HEK293 (cell line): Measurements from ENCODE around the gene PEPD.

Experiments
- CTCF ChIA-PET: fragments of 350-600 bp; formaldehyde crosslinking; extraction: SDS; loops from one replicate; lab custom pipeline; 2021; ENCODE audit warnings: antibody characterized with exemption; lab: Yijun Ruan, JAX
- POLR2A ChIA-PET: fragments of 300-600 bp; formaldehyde crosslinking; extraction: SDS; loops from one replicate; lab custom pipeline; 2020; ENCODE audit warnings: antibody characterized with exemption, inconsistent platforms; lab: Yijun Ruan, JAX
- H3K27ac ChIP-seq: fragments of 200-500 bp; sonication (Bioruptor generic); 2 replicates; pipeline ENCODE4 v1.5.1; 2014; ENCODE audit warnings: low read depth, low read length, control low read depth, inconsistent platforms; ENCODE audit errors: extremely low read depth
- H3K36me3 ChIP-seq, 2 experiments: fragments of 200-500 bp in 1 of 2; sonication (Bioruptor generic) in 1 of 2; 1 replicate in 1 of 2; 2 replicates in 1 of 2; pipeline ENCODE4 v1.5.1; 2014 to 2017; ENCODE audit warnings: inconsistent platforms in 2 of 2, low read length in 2 of 2; ENCODE audit not compliant: control insufficient read depth in 2 of 2, insufficient read depth in 1 of 2
- H3K4me1 ChIP-seq: fragments of 200-500 bp; sonication (Bioruptor generic); 2 replicates; pipeline ENCODE4 v1.5.1; 2014; ENCODE audit warnings: mild to moderate bottlenecking, low read length, inconsistent platforms; ENCODE audit not compliant: control insufficient read depth, insufficient read depth
- H3K4me3 ChIP-seq: 2 replicates; pipeline ENCODE4 v1.5.1; 2011; ENCODE audit warnings: low read depth, mild to moderate bottlenecking, control low read depth, low read length, moderate library complexity
- H3K9me3 ChIP-seq: fragments of 200-500 bp; sonication (Bioruptor generic); 2 replicates; pipeline ENCODE4 v1.5.1; 2014; ENCODE audit warnings: low read depth, low read length, inconsistent platforms; ENCODE audit not compliant: control insufficient read depth, insufficient read depth
- BCL11A ChIP-seq: fragments of 450-650 bp; formaldehyde crosslinking; IDR thresholded peaks from 2 replicates; pipeline ENCODE4 v1.5.1; 2016; ENCODE audit warnings: low read depth, missing biosample characterization, missing genetic modification characterization
- KLF1 ChIP-seq: fragments of 450-650 bp; formaldehyde crosslinking; IDR thresholded peaks from 2 replicates; pipeline ENCODE4 v1.5.1; 2016; ENCODE audit warnings: missing biosample characterization, missing genetic modification characterization
- SALL2 ChIP-seq: fragments of 450-650 bp; formaldehyde crosslinking; IDR thresholded peaks from 2 replicates; pipeline ENCODE4 v1.5.0; 2017; ENCODE audit warnings: missing biosample characterization, mild to moderate bottlenecking, missing genetic modification characterization, borderline replicate concordance
- WT1 ChIP-seq: fragments of 450-650 bp; formaldehyde crosslinking; IDR thresholded peaks from 2 replicates; pipeline ENCODE4 v1.5.1; 2016; ENCODE audit warnings: missing biosample characterization, missing genetic modification characterization
- ZFP41 ChIP-seq: fragments of 450-650 bp; formaldehyde crosslinking; IDR thresholded peaks from 2 replicates; pipeline ENCODE4 v1.5.1; 2016; ENCODE audit warnings: missing biosample characterization, missing genetic modification characterization, borderline replicate concordance
- ZNF324 ChIP-seq: fragments of 450-650 bp; formaldehyde crosslinking; IDR thresholded peaks from 2 replicates; pipeline ENCODE4 v1.5.1; 2016; ENCODE audit warnings: missing biosample characterization, missing genetic modification characterization
- ZNF37A ChIP-seq: fragments of 450-650 bp; IDR thresholded peaks from 2 replicates; pipeline ENCODE4 v1.5.1; 2018; ENCODE audit warnings: missing biosample characterization, missing genetic modification characterization
- ZNF449 ChIP-seq: fragments of 450-650 bp; formaldehyde crosslinking; IDR thresholded peaks from 2 replicates; pipeline ENCODE4 v1.5.1; 2017; ENCODE audit warnings: missing biosample characterization, mild to moderate bottlenecking, missing genetic modification characterization, moderate library complexity
- ZNF510 ChIP-seq: fragments of 450-650 bp; formaldehyde crosslinking; IDR thresholded peaks from 2 replicates; pipeline ENCODE4 v1.5.1; 2018; ENCODE audit warnings: mild to moderate bottlenecking, missing genetic modification characterization, missing biosample characterization; ENCODE audit not compliant: insufficient replicate concordance
- ZNF548 ChIP-seq: fragments of 450-650 bp; formaldehyde crosslinking; IDR thresholded peaks from 2 replicates; pipeline ENCODE4 v1.5.1; 2016; ENCODE audit warnings: missing biosample characterization, missing genetic modification characterization
- ZNF645 ChIP-seq: fragments of 450-650 bp; formaldehyde crosslinking; IDR thresholded peaks from 2 replicates; pipeline ENCODE4; 2016; ENCODE audit warnings: missing biosample characterization, missing genetic modification characterization
- ZNF654 ChIP-seq: fragments of 450-650 bp; formaldehyde crosslinking; IDR thresholded peaks from 2 replicates; pipeline ENCODE4 v1.5.1; 2016; ENCODE audit warnings: low read depth, missing biosample characterization, missing genetic modification characterization
- ZNF677 ChIP-seq: fragments of 450-650 bp; IDR thresholded peaks from 2 replicates; pipeline ENCODE4 v1.5.0; 2018; ENCODE audit warnings: missing biosample characterization, mild to moderate bottlenecking, missing genetic modification characterization, moderate library complexity
- TF ChIP-seq, protein P1 (sequence below): fragments of 450-650 bp; formaldehyde crosslinking; optimal IDR thresholded peaks from 2 replicates; pipeline ENCODE3; 2016; ENCODE audit warnings: missing biosample characterization, mild to moderate bottlenecking, missing genetic modification characterization
- TF ChIP-seq, protein P2 (sequence below): fragments of 450-650 bp; formaldehyde crosslinking; IDR thresholded peaks from 2 replicates; pipeline ENCODE4 v1.5.1; 2016; ENCODE audit warnings: missing biosample characterization, missing genetic modification characterization

Gene PEPD

GRCh38 chr19:33500586-33500985 is 21.0 kb downstream of the PEPD start (continued):
- no peak for TF ChIP-seq ZNF677
- TF ChIP-seq KLF1 = no peak
- TF ChIP-seq, all 188 proteins: peak for 0

DNA sequence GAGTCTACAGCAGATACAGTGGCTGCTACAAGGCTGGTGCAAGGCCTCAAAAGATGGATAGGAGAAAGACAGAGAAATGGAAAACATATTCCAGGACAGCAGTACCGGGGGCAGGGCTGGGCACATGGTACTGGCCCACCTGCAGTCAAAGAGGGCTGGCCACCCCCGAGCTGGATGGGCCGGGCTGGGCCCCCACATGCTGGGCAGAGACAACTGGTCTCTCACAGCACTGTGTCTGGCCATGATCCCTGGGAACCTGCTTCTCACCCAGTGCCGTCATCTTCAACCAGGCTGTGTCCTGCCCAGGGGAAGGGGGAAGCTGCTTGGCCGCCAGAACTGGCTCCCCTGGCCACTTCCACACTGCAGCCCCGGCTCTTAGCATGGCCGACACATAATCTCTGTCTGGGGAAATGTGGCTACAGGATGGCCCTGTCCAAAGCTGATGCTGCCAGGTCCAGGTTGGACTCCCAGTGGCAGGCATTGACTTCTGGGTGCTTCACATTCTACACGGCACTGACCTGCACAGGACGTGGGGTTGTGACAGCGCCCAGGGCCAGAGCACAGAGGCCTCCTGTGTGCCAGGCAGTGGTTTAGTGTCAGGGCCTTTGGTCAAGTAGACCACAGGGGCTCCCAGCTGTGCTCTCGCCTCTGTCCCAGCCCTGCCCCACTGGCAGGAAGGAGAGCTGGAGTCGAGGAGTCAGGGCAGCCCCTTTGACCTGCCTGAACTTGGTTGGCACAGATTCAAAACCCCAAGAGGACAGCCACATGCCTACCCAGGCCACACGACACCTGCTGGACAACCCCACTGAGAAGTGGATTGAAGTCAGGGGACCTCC is 21.7 kb downstream of the PEPD start:
- no peak overlapping the region for H3K4me3 ChIP-seq
- ChIA-PET POLR2A (no interaction called here), CTCF (interaction anchor here (0.7 kb wide), 1 partner anchor 307 kb away, joined by 3 read pairs; no protein-coding TSS in a partner anchor)
- H3K27ac ChIP-seq = no peak overlapping the region
- no peaks in the 10 kb centered on the region for H3K4me1 ChIP-seq
- H3K36me3 ChIP-seq = peaks cover 0 to 26% of the 10 kb centered on the region in 2 experiments; a peak in 2 of 3 replicates
- TF ChIP-seq, protein P1, sequence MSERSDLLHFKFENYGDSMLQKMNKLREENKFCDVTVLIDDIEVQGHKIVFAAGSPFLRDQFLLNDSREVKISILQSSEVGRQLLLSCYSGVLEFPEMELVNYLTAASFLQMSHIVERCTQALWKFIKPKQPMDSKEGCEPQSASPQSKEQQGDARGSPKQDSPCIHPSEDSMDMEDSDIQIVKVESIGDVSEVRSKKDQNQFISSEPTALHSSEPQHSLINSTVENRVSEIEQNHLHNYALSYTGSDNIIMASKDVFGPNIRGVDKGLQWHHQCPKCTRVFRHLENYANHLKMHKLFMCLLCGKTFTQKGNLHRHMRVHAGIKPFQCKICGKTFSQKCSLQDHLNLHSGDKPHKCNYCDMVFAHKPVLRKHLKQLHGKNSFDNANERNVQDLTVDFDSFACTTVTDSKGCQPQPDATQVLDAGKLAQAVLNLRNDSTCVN (tag by site-specific recombination) = peak; percentile 10
- TF ChIP-seq ZNF37A (tag by site-specific recombination) (no peak), ZNF449 (peak; percentile 100)
- TF ChIP-seq, all 188 proteins: peak for 2
- H3K9me3 ChIP-seq = no peaks in the 10 kb centered on the region

DNA sequence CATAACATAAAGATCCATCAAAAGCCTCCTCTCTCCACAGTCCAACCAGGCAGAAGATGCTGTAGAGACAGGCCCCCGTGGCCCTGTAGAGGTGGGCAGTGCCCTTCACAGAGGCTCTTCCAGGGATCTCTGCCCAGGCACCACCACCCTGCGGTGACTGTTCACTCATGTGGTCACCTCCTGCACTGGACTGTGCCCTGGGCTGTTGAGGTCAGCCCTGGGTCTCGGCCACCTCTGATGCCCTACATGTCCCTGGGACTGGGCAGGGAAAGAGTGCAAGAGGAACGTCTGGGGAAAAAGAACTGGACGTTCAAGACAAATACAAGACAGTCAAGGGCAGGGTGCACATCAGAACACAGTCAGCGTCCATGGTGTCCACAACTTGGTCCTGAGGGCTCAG is 22.3 kb downstream of the PEPD start:
- ChIA-PET CTCF (no interaction called here), POLR2A (no interaction called here)
- TF ChIP-seq WT1 (tag by site-specific recombination) (no peak), ZNF510 (no peak), ZNF548 (tag by site-specific recombination) (no peak), ZNF645 (tag by site-specific recombination) (no peak), ZNF324 (tag by site-specific recombination) (no peak), SALL2 (tag by site-specific recombination) (no peak), BCL11A (tag by site-specific recombination) (no peak), ZFP41 (tag by site-specific recombination) (no peak), ZNF654 (no peak)
- TF ChIP-seq, protein P2, sequence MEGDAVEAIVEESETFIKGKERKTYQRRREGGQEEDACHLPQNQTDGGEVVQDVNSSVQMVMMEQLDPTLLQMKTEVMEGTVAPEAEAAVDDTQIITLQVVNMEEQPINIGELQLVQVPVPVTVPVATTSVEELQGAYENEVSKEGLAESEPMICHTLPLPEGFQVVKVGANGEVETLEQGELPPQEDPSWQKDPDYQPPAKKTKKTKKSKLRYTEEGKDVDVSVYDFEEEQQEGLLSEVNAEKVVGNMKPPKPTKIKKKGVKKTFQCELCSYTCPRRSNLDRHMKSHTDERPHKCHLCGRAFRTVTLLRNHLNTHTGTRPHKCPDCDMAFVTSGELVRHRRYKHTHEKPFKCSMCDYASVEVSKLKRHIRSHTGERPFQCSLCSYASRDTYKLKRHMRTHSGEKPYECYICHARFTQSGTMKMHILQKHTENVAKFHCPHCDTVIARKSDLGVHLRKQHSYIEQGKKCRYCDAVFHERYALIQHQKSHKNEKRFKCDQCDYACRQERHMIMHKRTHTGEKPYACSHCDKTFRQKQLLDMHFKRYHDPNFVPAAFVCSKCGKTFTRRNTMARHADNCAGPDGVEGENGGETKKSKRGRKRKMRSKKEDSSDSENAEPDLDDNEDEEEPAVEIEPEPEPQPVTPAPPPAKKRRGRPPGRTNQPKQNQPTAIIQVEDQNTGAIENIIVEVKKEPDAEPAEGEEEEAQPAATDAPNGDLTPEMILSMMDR (tag by site-specific recombination) = no peak
- H3K9me3 ChIP-seq = no peaks in the 10 kb centered on the region
- H3K4me3 ChIP-seq = no peak overlapping the region
- H3K4me1 ChIP-seq = no peaks in the 10 kb centered on the region
- H3K36me3 ChIP-seq = peaks cover 0 to 26% of the 10 kb centered on the region in 2 experiments; a peak in 2 of 3 replicates
- H3K27ac ChIP-seq = no peak overlapping the region
